ENCODE measurements around the gene LSAMP.

DNA sequence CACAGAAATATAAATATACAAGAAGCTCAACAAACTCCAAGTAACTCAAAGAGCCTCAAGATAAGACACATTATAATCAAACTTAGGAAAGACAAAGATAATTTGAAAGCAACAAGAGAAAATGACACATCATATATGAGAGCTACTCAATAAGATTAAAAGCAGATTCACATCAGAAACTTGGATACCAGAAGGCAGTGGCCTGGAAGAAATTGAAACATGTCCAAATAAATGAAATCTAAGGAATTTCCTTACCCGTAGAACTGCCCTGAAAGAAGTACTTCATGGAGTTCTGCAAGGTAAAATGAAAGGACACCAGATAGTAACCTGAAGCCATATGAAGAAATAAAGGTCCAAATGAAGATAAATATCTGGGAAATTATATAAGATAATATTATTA, 113.9 kb downstream of the LSAMP start:
- TF ChIP-seq, protein P1, sequence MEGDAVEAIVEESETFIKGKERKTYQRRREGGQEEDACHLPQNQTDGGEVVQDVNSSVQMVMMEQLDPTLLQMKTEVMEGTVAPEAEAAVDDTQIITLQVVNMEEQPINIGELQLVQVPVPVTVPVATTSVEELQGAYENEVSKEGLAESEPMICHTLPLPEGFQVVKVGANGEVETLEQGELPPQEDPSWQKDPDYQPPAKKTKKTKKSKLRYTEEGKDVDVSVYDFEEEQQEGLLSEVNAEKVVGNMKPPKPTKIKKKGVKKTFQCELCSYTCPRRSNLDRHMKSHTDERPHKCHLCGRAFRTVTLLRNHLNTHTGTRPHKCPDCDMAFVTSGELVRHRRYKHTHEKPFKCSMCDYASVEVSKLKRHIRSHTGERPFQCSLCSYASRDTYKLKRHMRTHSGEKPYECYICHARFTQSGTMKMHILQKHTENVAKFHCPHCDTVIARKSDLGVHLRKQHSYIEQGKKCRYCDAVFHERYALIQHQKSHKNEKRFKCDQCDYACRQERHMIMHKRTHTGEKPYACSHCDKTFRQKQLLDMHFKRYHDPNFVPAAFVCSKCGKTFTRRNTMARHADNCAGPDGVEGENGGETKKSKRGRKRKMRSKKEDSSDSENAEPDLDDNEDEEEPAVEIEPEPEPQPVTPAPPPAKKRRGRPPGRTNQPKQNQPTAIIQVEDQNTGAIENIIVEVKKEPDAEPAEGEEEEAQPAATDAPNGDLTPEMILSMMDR (conservative IDR thresholded peaks at IDR 0.05; ENCODE audit: low read length): no peak
- TF ChIP-seq EZH2phosphoT487 (IDR thresholded peaks at IDR 0.05; ENCODE audit: borderline replicate concordance): no peak
